Adipocyte (in vitro differentiated cells): Measurements from ENCODE around the gene SLC31A1.

Experiments
- DNase-seq: peaks from one replicate; pipeline ENCODE4 v3.0.0-alpha.2; 2015; ENCODE audit warnings: low read depth
- H3K27me3 ChIP-seq: replicated peaks from 2 replicates; pipeline ENCODE4 v1.7.0; 2013; ENCODE audit warnings: mild to moderate bottlenecking, low read length, moderate library complexity; ENCODE audit not compliant: control insufficient read depth, insufficient read depth
- H3K36me3 ChIP-seq: 2 replicates; pipeline ENCODE4 v1.7.0; 2013; ENCODE audit warnings: low read length, mild to moderate bottlenecking, moderate library complexity; ENCODE audit not compliant: control insufficient read depth, insufficient read depth, severe bottlenecking
- H3K4me1 ChIP-seq: 2 replicates; pipeline ENCODE4 v1.7.0; 2013; ENCODE audit warnings: mild to moderate bottlenecking, low read length, moderate library complexity; ENCODE audit not compliant: control insufficient read depth, insufficient read depth
- H3K4me3 ChIP-seq: 2 replicates; pipeline ENCODE4 v1.7.0; 2013; ENCODE audit warnings: mild to moderate bottlenecking, low read length, moderate library complexity
- H3K9ac ChIP-seq: 2 replicates; pipeline ENCODE4 v1.7.0; 2013; ENCODE audit warnings: mild to moderate bottlenecking, low read length, moderate library complexity
- H3K9me3 ChIP-seq: 2 replicates; pipeline ENCODE4 v1.7.0; 2013; ENCODE audit warnings: mild to moderate bottlenecking, low read length, moderate library complexity; ENCODE audit not compliant: control insufficient read depth

Gene SLC31A1

GRCh38 chr9:113187929-113188595 lies 33.3 kb upstream of the SLC31A1 start:
- Histone ChIP-seq H3K4me1 (peaks cover 47% of the 10 kb centered on the region), H3K9me3 (no peaks in the 10 kb centered on the region), H3K4me3 (peak overlapping the region; percentile 72), H3K9ac (peak overlapping the region; percentile 79), H3K36me3 (peaks cover 48% of the 10 kb centered on the region), H3K27me3 (no peaks in the 10 kb centered on the region)
- peak; percentile 89 for DNase-seq

DNA sequence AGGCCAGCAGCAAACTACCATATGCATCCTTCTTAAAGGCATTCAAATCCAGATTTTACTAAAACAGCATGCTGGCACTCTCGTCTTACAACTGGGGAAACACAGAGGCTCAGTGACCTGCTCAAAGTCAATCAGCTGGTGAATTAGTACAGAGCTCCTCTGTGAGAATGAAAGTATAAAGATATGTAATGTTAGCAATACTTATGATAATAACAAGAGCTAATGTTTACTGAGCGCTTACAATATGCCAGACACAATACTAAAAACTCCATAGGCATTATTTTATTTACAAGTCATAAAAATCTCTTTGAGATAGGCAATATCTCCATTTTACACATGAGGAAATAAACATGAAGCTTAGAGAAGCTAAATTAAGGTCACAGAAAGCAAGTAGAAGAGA lies 28.9 kb upstream of the SLC31A1 start:
- H3K27me3 ChIP-seq = no peaks in the 10 kb centered on the region
- no peaks in the 10 kb centered on the region for H3K9me3 ChIP-seq
- peaks cover 18% of the 10 kb centered on the region for H3K4me1 ChIP-seq
- no peak overlapping the region for H3K9ac ChIP-seq
- no peak overlapping the region for H3K4me3 ChIP-seq
- H3K36me3 ChIP-seq = peaks cover 52% of the 10 kb centered on the region
- DNase-seq = no peak

- Histone ChIP-seq H3K9me3 (no peaks in the 10 kb centered on the region), H3K27me3 (no peaks in the 10 kb centered on the region), H3K4me1 (no peaks in the 10 kb centered on the region), H3K36me3 (peaks cover 93% of the 10 kb centered on the region), H3K4me3 (no peak overlapping the region), H3K9ac (no peak overlapping the region)
- no peak for DNase-seq
Observed at GRCh38 chr9:113199683-113200329, 21.5 kb upstream of the SLC31A1 start.

DNA sequence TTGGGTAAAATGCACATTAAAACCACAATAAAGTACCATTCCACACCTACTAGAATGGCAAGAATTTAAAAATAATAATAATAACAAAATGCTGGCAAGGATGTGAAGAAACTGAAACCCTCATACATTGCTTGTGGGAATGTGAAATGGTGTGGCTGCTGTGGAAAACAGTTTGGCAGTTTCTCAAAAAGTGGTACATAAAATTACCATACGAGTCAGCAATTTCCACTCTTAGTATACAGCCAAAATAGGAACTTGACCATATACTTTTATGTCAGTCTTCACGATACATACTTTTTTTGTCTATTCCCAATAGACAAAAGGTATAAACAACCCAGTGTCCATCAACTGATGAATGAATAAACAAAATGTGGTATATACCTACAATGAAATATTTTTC lies 15.9 kb upstream of the SLC31A1 start:
- no peak for DNase-seq
- H3K36me3 ChIP-seq = peaks cover 90% of the 10 kb centered on the region
- no peaks in the 10 kb centered on the region for H3K9me3 ChIP-seq
- no peak overlapping the region for H3K9ac ChIP-seq
- H3K27me3 ChIP-seq = no peaks in the 10 kb centered on the region
- no peaks in the 10 kb centered on the region for H3K4me1 ChIP-seq
- no peak overlapping the region for H3K4me3 ChIP-seq

DNA sequence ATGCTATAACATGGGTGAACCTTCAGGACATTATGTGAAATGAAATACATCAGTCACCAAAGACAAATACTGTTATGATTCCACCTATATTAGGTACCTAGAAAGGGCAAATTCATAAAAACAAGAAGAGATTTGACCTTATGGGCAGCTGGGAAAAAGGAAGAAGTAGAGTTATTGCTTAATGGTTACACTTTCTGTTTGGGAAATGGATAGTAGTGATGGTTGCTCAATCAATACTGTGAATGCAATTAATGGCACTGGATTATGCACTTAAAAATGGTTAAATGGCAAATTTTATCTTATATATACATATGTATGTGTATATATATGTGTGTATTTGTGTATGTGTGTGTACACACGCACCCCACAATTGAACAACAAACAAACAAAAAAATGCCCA lies 15.5 kb upstream of the SLC31A1 start:
- Histone ChIP-seq H3K27me3 (no peaks in the 10 kb centered on the region), H3K36me3 (peaks cover 92% of the 10 kb centered on the region), H3K4me1 (no peaks in the 10 kb centered on the region), H3K9ac (no peak overlapping the region), H3K9me3 (no peaks in the 10 kb centered on the region), H3K4me3 (no peak overlapping the region)
- no peak for DNase-seq

- H3K4me1 ChIP-seq = no peaks in the 10 kb centered on the region
- no peak overlapping the region for H3K9ac ChIP-seq
- H3K27me3 ChIP-seq = no peaks in the 10 kb centered on the region
- DNase-seq = no peak
- H3K4me3 ChIP-seq = no peak overlapping the region
- peaks cover 47% of the 10 kb centered on the region for H3K36me3 ChIP-seq
- no peaks in the 10 kb centered on the region for H3K9me3 ChIP-seq
Observed at GRCh38 chr9:113210815-113211214, 10.5 kb upstream of the SLC31A1 start.

- Histone ChIP-seq H3K9ac (no peak overlapping the region), H3K4me1 (peaks cover 14% of the 10 kb centered on the region), H3K9me3 (no peaks in the 10 kb centered on the region), H3K36me3 (peaks cover 7% of the 10 kb centered on the region), H3K27me3 (no peaks in the 10 kb centered on the region), H3K4me3 (no peak overlapping the region)
- DNase-seq = no peak
Observed at GRCh38 chr9:113215132-113215531, 6.2 kb upstream of the SLC31A1 start.

DNA sequence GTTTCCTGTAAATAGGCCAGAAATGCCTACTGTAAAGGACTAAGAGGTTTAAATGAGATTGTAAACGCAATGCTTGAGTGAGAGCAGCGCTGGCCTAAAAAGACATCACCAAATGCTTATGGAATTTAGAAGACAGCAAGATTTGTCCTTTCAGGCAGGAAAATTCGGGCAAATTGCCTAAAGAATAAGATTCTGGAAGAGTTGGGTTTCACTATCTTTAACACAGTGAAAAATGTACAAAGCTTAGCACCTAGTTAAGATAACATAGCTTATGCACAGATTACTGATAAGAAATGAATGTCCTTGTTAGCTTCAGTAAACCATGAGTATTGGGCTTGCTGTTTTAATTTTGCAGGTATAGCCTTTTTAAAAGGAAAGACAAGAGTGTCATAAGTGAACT lies 4.9 kb upstream of the SLC31A1 start:
- no peak for DNase-seq
- no peaks in the 10 kb centered on the region for H3K9me3 ChIP-seq
- H3K4me3 ChIP-seq = no peak overlapping the region
- H3K36me3 ChIP-seq = no peaks in the 10 kb centered on the region
- peaks cover 17% of the 10 kb centered on the region for H3K4me1 ChIP-seq
- H3K9ac ChIP-seq = no peak overlapping the region
- H3K27me3 ChIP-seq = no peaks in the 10 kb centered on the region

DNA sequence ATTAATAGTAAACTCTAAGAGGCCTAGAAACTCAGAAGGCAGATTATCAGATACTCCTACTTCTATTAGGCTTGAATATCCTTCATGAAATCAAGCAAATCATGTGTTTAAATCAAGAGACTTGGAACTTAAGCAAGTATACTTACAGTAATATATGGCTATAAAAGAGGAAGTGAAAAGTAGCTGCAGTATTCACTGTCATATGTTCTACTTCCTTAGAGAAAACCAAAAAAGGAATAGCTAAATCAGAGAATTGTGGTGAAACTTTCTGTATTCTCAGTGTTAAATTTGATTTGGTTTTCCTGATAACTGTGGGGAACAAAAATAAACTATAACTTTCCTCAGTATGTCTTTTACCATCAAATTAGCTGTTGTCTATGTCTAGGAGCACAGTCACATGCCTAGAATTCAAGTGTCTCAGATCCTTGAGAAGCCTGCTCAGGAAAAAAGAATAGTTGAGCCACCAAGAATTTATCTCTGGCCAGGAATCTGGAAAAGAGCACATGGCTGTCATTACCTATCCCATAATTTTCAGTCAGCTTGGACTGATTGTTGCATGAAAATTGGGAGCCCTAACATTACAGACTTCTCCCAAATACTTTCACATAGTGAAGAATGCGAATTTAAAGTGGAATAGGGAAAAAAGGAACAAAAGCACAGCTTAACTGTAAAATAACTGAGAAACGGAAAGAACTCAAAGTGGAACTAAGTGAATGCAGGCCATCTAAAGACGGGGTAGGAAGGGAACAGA lies 2.0 kb upstream of the SLC31A1 start:
- H3K4me1 ChIP-seq = peaks cover 40% of the 10 kb centered on the region
- H3K9ac ChIP-seq = peak overlapping the region; percentile 98
- no peaks in the 10 kb centered on the region for H3K36me3 ChIP-seq
- no peaks in the 10 kb centered on the region for H3K9me3 ChIP-seq
- peak overlapping the region; percentile 99 for H3K4me3 ChIP-seq
- DNase-seq = no peak
- H3K27me3 ChIP-seq = no peaks in the 10 kb centered on the region

DNA sequence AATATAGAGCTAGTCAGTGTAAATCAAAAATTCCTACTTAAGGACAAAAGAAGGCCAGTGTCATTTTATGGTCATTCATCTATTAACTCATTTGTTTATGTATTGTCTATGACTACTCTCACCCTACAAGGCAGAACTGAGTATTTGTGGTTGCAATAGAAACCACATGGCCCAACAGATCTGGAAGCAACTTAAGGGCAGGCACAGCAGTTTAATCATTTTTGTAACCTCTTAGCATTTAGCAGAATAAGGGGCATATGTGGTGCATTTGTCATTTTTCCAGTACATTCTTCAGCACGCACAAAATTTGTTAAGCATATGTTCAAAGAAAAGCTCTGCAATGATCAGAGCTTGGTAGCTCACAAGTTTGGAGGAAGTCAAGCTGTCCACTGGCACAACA lies 1.4 kb upstream of the SLC31A1 start:
- Histone ChIP-seq H3K27me3 (no peaks in the 10 kb centered on the region), H3K4me3 (peak overlapping the region; percentile 99), H3K36me3 (peaks cover 5% of the 10 kb centered on the region), H3K4me1 (peaks cover 40% of the 10 kb centered on the region), H3K9ac (peak overlapping the region; percentile 98), H3K9me3 (no peaks in the 10 kb centered on the region)
- DNase-seq = peak; percentile 54

DNA sequence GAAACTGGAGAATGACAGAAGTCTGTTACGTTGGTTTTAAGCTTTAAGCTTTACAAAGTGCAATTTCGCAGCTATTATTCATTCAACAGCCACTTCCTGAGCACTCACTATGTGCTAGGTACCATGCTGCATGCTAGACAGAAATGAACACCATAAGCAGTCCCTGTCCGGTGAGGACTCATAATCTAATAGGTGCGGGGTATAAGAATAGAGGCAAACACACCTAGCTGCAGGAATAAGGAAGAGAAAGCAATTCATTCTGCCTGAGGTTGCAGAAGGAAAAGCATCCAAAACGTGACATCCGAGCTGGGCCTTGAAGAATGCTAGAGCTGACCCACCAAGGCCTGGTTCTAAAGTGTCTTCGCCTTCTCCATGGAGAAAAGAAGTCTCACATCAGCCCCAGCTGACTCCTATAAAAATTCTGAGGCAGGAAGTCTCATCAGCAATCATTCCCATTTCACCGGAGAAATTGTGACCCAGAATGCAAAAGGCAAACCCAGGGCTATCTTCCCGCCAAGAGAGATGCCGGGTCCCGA lies 809 bp upstream of the SLC31A1 start:
- DNase-seq = no peak
- H3K27me3 ChIP-seq = no peaks in the 10 kb centered on the region
- peaks cover 40% of the 10 kb centered on the region for H3K4me1 ChIP-seq
- H3K4me3 ChIP-seq = peak overlapping the region; percentile 99
- H3K36me3 ChIP-seq = peaks cover 11% of the 10 kb centered on the region
- peak overlapping the region; percentile 98 for H3K9ac ChIP-seq
- H3K9me3 ChIP-seq = no peaks in the 10 kb centered on the region
